ENCODE results near the gene CCDC30.
"Not testable (repeated sequence)": the region's sequence is repeated elsewhere in the genome, so short reads cannot be mapped to it uniquely, and the experiment has no call there.

CCDC30 gene

GRCh38 chr1:42454403-42454802 lies 8.7 kb upstream of the CCDC30 start:
- no peak for DNase-seq

GRCh38 chr1:42456010-42456753 lies 6.9 kb upstream of the CCDC30 start, which contains the start of the genes PPCS and ZMYND12:
PPCS (plus strand) TSS chr1:42456543; CDS start chr1:42456566, 23 bp downstream.
ZMYND12 (minus strand) TSS chr1:42456022; CDS start chr1:42455997, 25 bp downstream.
- no peak for DNase-seq

GRCh38 chr1:42456754-42457089 lies 6.4 kb upstream of the CCDC30 start:
- no peak for DNase-seq

GRCh38 chr1:42461196-42461595 lies 1.9 kb upstream of the CCDC30 start:
- no peak for DNase-seq

- no peak for DNase-seq
These were observed 835 bp downstream of the CCDC30 start for GRCh38 chr1:42463921-42464320.

- no peak for DNase-seq
These were observed 2.9 kb downstream of the CCDC30 start for GRCh38 chr1:42466030-42466429.

- no peak for DNase-seq
These were observed 6.6 kb downstream of the CCDC30 start for GRCh38 chr1:42469727-42470126.

- DNase-seq, result no peak
These were observed 13.5 kb downstream of the CCDC30 start for GRCh38 chr1:42476605-42477004.

- DNase-seq, result not testable (repeated sequence)
These were observed 14.3 kb downstream of the CCDC30 start for GRCh38 chr1:42477354-42477753.

GRCh38 chr1:42477775-42478174 lies 14.7 kb downstream of the CCDC30 start:
- no peak for DNase-seq

GRCh38 chr1:42479621-42480020 lies 16.5 kb downstream of the CCDC30 start:
- DNase-seq, result no peak

GRCh38 chr1:42480921-42481320 lies 17.8 kb downstream of the CCDC30 start:
- no peak for DNase-seq

GRCh38 chr1:42482635-42483153 lies 19.6 kb downstream of the CCDC30 start:
- DNase-seq, result no peak

- DNase-seq, result no peak
These were observed 21.3 kb downstream of the CCDC30 start for GRCh38 chr1:42484382-42484781.

- no peak for DNase-seq
These were observed 27.2 kb downstream of the CCDC30 start for GRCh38 chr1:42490237-42490636.

GRCh38 chr1:42502031-42502430 lies 38.9 kb downstream of the CCDC30 start:
- not testable (repeated sequence) for DNase-seq

- no peak for DNase-seq
These were observed 41.5 kb downstream of the CCDC30 start for GRCh38 chr1:42504535-42505128.

GRCh38 chr1:42506576-42506975 lies 43.5 kb downstream of the CCDC30 start:
- DNase-seq, result no peak

GRCh38 chr1:42511581-42512155 lies 48.6 kb downstream of the CCDC30 start:
- not testable (repeated sequence) for DNase-seq

GRCh38 chr1:42518908-42519307 lies 55.8 kb downstream of the CCDC30 start:
- DNase-seq, result no peak

- no peak for DNase-seq
These were observed 60.1 kb downstream of the CCDC30 start for GRCh38 chr1:42523171-42523570.

- DNase-seq, result no peak
These were observed 61.2 kb downstream of the CCDC30 start for GRCh38 chr1:42524330-42524729.

GRCh38 chr1:42529724-42530181 lies 66.7 kb downstream of the CCDC30 start:
- DNase-seq, result no peak

GRCh38 chr1:42531043-42531442 lies 68.0 kb downstream of the CCDC30 start:
- no peak for DNase-seq
